H1 (cell line): ENCODE data around the gene ECI2. TPM values are rescaled to one million over a fixed set of nuclear protein-coding genes. Genes with fewer than 3 reads are reported as not detected.

Experiments used
- ASH2L ChIP-seq: fragments of 200-600, 300-600 bp; sonication (generic); IDR thresholded peaks from one replicate; pipeline ENCODE4 v1.7.1; 2017; ENCODE audit warnings: low read length
- EP300 ChIP-seq, 2 experiments: IDR thresholded peaks; 1 replicate in 1 of 2; 2 replicates in 1 of 2; pipeline ENCODE4 v1.6.1; 2011 to 2012; ENCODE audit warnings: low read depth in 2 of 2, low read length in 2 of 2, mild to moderate bottlenecking in 2 of 2, borderline replicate concordance in 1 of 2, inconsistent platforms in 1 of 2, moderate library complexity in 1 of 2
- RNF2 ChIP-seq: fragments of 200-900, 300-1000 bp; sonication (generic); IDR thresholded peaks from 2 replicates; pipeline ENCODE4 v1.7.1; 2016; ENCODE audit warnings: borderline replicate concordance, low read depth, mild to moderate bottlenecking, antibody characterized with exemption, low read length; ENCODE audit not compliant: poor library complexity, severe bottlenecking; ENCODE audit errors: missing control alignments
- RXRA ChIP-seq: IDR thresholded peaks from 2 replicates; pipeline ENCODE4 v1.6.1; 2011; ENCODE audit warnings: low read depth, mild to moderate bottlenecking, low read length, moderate library complexity; ENCODE audit not compliant: insufficient read depth
- SP1 ChIP-seq: IDR thresholded peaks from 2 replicates; pipeline ENCODE4 v1.6.1; 2011; ENCODE audit warnings: low read depth, low read length
- ZNF274 ChIP-seq: IDR thresholded peaks from 2 replicates; pipeline ENCODE4 v1.7.0; 2012; ENCODE audit warnings: low read length, borderline replicate concordance; ENCODE audit errors: extremely low read depth
- polyA plus RNA-seq, 7 experiments: library from polyadenylated mRNA; depleted of rRNA in 3 of 7; stranded (reverse) in 5 of 7; unstranded in 2 of 7; fragments of >200 nt in 5 of 7; fragments of 200-250 nt in 2 of 7; gene quantifications; 1 replicate in 5 of 7; 2 replicates in 1 of 7; 4 replicates in 1 of 7; pipeline versions ENCODE4 v1.2.1 to v1.2.3, GENCODE V29; 2011 to 2013; ENCODE audit warnings: missing spikeins in 2 of 7, mixed read lengths in 2 of 7
- total RNA-seq: library from RNA; stranded (reverse); fragmentation: NEBNext Ultra II Directional; extraction: Animal tissue kit (Norgen Biotek cat#: 25700); gene quantifications from 2 replicates; pipeline ENCODE4 v1.2.1, GENCODE V29; 2021

The ECI2 gene
- total and polyA plus RNA-seq, 2 of the 8 experiments (the other 6 are each of a cell fraction or from before 2014, with no cell fraction given), result 40.4 to 70.8 TPM

GRCh38 chr6:4169028-4169789 lies 33.8 kb upstream of the ECI2 start (continued):
- TF ChIP-seq RXRA, result no peak
- no peak for TF ChIP-seq RNF2
- no peak for TF ChIP-seq ASH2L
- no peak for TF ChIP-seq EP300 (IDR thresholded peaks at IDR 0.05; ENCODE audit: borderline replicate concordance in 1 of 2, low read depth in 2 of 2, low read length in 2 of 2)
- TF ChIP-seq ZNF274, result no peak
- no peak for TF ChIP-seq SP1
